CD4-positive, alpha-beta T cell treated with Interleukin-10 for 1 hour (primary cell): Measurements from ENCODE around the gene BSG.
A peak's percentile ranks its signal among the peaks of the same experiment; 100 is the strongest.
"Not testable (repeated sequence)": the region's sequence is repeated elsewhere in the genome, so short reads cannot be mapped to it uniquely, and the experiment has no call there.

Experiments
- DNase-seq: peaks from one replicate; pipeline ENCODE4 v3.0.0-alpha.2; 2020

Gene BSG

DNA sequence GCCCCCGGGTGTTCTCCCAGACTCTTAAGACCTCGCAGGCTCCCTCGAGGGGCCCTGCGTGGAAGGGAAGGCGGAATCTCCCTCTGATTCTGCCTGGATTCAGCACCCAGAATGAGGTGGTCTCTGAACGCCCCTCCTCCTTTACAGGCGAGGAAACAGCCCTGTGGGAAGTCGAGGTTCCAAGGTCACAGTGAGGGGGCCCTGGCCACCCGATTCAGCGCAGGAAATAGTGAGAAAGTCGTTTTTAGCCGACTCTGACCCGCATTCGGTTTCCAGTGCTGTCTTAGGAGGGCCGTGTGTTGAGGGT, 1.1 kb downstream of the BSG start:
- DNase-seq = no peak

DNA sequence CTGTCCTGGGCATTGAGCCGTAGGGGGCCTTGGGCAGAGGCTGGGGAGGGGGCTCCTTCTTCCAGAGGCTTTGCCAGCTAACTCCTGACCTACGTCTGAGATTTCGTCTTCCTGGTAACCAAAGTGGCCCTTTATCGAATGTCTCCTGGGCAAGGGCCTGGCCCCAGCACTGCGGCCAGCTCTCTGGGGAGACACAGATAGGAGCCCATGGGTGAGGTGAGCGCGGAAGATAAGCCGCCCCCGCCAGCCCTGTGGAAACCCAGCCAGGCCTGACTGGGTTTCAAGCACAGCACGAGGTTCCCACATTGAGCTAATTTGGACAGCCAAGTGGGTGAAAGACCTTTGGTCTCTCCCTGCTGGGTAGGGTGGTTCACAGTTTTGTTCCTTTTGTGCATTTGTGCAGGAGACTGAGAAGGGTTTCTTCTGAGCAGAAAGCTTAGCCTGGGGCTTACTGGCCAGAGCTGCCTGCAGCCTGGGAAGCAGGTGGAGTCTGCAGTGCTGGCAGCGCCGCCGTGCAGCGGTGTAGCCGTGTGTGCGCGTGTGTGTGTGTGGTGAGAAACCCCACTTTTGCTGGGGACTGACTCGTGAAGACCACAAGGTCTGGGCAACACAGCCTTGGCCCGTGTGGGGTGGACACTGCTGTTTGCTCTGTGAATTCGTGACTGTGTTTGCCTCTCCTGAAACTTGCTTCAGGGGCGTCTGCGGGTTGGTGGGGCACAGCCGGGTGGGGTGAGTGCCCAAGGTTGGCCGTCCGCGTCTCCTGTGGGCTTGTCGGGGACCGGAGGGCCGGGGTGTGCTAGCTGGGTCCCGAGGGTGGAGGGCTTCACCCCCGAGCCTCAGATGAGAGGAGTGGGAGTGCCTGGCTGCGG, 2.5 kb downstream of the BSG start:
- no peak for DNase-seq

DNA sequence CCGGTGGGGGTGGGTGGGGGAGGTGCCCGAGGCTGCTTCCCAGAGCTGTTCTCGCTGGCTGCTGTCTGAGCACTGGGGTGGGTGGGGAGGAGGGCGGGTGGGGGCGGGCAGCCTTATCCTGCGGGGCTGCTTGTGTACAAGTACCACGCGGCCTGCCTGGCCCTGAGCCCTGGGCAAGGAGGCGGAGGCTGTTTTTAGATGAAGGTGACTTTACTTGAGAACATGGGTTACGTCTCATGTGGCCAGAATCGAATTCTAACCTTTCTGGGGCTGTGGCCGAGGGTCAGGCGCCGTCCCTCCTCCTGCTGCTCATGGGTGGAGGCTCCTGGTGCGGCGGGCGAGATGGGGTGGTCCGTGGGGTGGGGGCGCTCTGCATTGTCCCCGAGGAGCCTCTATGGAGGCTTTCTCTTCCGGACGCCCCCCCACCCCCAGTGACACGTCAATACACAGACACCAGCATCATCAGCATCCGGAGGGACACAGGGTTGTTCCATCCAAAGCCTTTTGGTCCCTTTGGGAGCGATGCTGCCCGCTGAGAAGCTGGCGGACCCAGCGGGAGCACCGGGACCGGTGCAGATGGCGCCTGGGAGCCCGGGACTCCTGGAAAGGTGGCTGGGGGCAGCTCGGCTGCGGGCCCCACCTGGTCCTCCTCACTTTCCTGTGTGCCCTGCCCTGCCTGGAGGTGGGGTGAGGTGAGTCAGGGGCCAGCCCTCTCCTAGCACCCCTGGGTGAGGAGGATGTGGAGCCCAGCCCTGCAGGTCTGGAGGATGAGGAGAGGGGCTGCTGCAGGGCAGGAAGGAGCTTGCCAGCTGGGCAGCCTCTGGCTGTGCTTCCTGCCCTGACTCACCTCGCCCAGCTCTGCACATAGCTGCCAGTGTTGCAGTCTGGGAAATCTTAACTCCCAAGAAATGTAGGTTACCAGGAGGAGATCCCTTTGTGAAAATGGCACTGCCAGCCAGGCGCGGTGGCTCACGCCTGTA, 3.4 kb downstream of the BSG start:
- DNase-seq = no peak

DNA sequence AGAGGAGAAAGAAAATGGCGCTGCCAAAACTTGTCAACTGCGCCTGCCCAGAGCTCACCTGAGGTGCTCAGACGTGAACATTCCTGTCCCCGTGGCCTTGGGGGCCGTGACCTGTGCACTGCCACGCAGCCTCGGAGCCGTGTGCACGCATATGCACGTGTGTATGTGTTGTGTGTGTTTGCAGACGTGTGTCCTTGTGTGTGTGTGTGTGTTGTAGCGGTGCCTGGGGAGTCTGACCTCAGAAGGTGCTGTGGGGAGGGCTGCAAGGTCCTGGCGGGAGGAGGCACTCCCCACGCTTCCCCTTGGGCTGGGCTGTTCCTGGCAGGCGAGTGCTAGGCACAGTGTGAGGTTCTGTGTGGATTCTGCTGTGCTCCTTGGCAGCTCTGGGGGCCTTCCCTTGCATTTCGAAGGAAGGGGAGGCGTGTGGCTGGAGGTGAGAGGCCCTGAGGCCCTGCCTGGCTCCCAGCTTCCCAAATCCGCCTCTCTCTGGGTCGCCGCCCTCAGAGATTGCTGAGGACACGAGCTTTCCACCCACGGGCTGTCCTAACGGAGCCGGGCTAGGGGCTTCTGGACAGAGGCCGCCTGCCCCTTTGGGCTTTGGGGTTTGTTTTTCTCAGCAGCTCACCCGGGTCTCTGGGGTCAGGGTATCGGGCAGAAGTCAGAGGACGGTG, 4.5 kb downstream of the BSG start:
- no peak for DNase-seq

DNA sequence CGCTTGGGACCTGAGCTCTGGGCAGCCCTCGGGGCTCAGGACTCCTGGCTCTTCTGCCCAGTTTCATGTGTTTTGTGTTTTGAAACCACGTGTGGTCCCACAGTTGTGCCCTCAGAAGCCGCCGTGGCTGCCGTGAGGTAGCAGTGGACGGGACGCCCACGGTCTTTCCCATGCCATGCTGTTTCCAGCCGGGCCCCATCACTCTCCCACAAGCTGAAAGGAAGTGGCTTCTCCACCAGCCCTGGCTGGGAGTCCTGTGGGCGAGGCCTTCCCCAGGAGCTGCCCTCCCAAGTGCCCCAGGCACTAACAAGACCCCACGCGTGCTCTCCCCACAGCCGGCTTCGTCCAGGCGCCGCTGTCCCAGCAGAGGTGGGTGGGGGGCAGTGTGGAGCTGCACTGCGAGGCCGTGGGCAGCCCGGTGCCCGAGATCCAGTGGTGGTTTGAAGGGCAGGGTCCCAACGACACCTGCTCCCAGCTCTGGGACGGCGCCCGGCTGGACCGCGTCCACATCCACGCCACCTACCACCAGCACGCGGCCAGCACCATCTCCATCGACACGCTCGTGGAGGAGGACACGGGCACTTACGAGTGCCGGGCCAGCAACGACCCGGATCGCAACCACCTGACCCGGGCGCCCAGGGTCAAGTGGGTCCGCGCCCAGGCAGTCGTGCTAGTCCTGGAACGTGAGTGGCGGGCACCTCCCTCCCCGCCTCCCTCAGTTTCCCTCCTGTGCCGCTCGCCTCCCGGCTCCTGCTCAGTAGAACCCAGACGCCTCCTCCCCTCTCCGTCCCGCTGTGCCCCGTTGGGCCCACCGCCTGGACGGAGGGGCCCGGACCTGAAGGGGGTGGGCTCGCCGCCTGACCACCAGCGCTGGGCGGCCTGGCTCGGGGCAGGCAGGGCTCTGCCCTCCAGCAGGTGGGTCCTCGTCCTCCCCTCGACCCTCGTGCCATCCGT, 5.3 kb downstream of the BSG start:
- DNase-seq = no peak

DNA sequence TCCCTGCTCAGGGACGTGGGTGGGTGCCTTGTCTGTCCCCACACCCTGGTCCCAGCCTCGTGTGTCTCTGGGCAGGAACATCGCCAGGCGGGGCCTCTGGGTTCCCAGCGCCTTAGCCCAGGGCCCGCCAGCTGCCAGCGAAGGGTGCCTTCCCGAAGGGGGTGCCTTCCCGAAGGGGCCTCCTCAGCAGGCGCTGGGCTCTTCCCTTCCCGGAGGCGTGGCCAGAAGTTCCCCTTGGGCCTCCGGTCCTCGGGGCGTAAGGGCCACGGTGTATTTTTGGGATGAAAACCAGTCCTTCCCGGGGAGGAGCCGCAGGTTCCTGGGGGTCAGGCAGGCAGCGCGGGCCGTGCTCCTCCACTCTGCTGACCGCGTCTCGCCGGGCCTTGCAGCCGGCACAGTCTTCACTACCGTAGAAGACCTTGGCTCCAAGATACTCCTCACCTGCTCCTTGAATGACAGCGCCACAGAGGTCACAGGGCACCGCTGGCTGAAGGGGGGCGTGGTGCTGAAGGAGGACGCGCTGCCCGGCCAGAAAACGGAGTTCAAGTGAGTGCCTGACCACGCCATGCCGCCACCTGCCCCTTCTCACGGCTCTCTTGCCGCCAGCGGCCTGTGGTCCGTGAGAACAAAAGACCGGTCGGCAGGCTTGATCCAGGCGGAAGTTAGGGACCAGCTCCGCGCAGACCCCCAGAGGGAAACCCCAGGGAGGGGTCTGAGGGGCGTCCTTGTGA, 6.9 kb downstream of the BSG start:
- DNase-seq = no peak

- DNase-seq = no peak
These were observed 7.4 kb downstream of the BSG start for GRCh38 chr19:579842-580155.

GRCh38 chr19:580274-580835, 8.0 kb downstream of the BSG start:
- no peak for DNase-seq

- DNase-seq = no peak
These were observed 9.2 kb downstream of the BSG start for GRCh38 chr19:581399-582111.

- no peak for DNase-seq
These were observed 10.3 kb downstream of the BSG start for GRCh38 chr19:582497-583197.

GRCh38 chr19:583198-583967, 11.0 kb downstream of the BSG start:
- no peak for DNase-seq

DNA sequence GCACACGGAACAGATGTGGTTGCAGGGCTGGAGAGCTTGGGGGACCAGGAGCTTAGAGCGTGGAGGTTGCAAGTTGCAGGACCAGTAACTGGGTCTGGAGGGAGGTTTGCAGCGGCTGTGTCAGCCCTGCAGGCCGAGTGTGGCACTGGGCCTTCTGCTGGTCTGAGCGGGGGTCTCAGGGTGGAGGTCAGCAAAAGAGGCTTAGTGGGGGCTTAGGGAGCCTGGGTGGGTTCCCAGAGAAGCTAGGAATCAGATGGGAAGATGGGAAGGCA, 11.5 kb downstream of the BSG start:
- no peak for DNase-seq

DNA sequence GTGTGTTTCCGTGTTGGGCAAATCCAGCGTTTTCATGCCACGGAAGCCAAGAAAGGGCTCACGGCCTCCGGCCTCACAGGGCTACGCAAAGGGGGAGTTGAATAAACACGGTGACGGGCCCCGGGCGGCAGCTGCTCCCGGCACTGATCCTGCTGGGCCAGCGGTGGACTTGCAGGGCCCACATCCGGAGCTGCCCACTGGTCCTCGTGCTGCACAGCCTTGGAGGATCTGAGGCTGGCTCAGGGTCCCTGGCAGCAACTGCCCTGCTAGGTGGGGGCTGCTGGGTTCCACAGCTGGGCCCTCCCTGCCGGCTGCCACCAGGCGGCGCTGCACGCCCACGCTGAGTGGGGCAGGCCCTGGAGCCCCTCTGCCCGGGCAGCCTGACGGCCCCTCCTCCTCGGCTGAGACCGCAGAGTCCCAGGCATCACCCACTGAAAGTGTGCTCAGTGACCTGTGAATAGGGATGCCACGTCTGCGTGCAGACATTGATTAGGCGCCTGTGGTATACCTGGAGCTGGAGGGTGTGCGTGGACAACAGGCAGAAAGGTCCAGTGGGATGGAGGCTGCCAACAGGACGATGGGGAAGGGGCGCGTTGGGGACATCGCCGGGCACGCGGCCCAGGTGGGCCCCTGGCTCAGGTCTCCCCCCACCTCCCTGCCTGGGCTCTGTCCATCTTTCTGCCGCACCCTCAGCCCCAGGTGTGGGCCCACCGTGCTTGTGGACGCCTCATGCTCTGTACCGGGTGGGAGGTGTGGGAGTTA, 12.0 kb downstream of the BSG start:
- peak; percentile 74 for DNase-seq

- DNase-seq = not testable (repeated sequence)
These were observed 12.8 kb downstream of the BSG start for GRCh38 chr19:585146-585545.

DNA sequence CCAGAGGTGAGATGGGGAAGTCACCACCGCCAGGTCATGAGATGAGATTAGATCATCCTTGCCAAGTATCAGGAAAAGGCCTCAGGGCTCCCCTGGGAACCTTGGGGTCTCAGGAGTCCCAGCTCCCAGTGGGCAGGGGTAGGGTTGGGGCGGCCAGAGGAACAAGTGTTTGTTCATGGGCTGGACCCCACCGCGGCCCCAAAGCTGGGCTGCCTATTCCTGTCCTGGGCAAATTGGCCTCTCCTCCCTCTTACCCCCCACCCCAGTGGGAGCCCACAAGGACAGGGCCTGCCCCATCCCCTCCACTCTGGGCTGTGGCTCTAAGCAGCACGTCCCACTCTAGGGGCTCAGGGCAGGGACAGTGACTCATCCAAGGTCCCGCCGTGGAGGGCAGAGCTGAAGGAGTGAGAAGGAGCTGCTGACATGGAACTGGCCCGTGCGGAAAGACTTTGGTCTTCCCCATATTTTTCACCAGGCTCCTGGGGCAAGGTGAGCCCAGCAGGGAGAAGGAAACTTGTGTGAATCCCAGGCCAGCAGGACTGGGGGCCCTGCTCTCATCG, 13.2 kb downstream of the BSG start:
- DNase-seq = no peak

DNA sequence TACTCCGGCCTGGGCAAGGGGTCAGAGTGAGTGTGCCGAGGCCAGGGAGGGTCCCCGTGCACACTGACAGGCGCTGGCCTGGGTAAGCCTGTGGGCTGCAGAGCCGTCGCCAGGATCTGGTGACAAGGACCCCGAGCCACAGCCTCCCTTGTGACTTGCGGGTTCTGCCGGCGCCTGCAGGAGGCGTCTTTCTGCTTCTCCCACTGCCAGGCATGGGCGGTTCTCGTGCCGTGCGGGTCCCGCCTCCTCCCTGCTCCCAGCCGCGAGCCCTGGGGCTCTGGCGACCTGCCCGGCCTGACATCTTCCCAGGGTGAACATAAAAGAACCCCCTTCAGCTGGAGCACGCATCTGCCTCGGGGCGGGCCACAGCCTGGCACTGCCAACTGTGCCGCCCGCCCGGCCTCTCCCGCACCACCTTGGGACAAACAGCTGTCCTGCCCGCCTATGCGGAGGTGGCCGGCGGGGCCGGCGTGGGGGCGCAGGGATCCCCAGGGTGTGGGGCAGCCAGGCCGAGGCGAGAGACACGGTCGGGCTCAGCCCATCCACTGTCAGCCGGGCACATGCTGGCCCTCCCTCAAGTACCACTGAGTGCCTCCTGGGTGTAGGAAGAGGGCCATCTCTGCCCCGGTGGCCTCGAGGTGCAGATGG, 15.8 kb downstream of the BSG start:
- peak; percentile 75 for DNase-seq

GRCh38 chr19:588741-589692, 16.6 kb downstream of the BSG start:
- DNase-seq = peak; percentile 28
